Left forelimb (tissue), 1 donor: ENCODE data around the gene GRXCR2.
"Not testable (repeated sequence)": the region's sequence is repeated elsewhere in the genome, so short reads cannot be mapped to it uniquely, and the experiment has no call there.

Experiments
- DNase-seq: peaks from one replicate; pipeline ENCODE4 v3.0.0-alpha.2; 2018; ENCODE audit warnings: low spot score

GRXCR2 gene

GRCh38 chr5:145874765-145875164 is 2.0 kb upstream of the GRXCR2 start:
- DNase-seq: no peak

- no peak for DNase-seq
Measured at GRCh38 chr5:145872486-145872885, 328 bp downstream of the GRXCR2 start.

- no peak for DNase-seq
Measured at GRCh38 chr5:145869753-145870152, 3.1 kb downstream of the GRXCR2 start.

- DNase-seq: no peak
Measured at GRCh38 chr5:145867806-145868205, 5.0 kb downstream of the GRXCR2 start.

GRCh38 chr5:145864432-145864831 is 8.4 kb downstream of the GRXCR2 start:
- DNase-seq: not testable (repeated sequence)

GRCh38 chr5:145863003-145863402 is 9.8 kb downstream of the GRXCR2 start:
- no peak for DNase-seq

GRCh38 chr5:145859897-145860296 is 12.9 kb downstream of the GRXCR2 start:
- DNase-seq: no peak

GRCh38 chr5:145859453-145859852 is 13.4 kb downstream of the GRXCR2 start:
- DNase-seq: no peak

- DNase-seq: no peak
Measured at GRCh38 chr5:145858959-145859358, 13.9 kb downstream of the GRXCR2 start.

- DNase-seq: peak; percentile 72
Measured at GRCh38 chr5:145856285-145856818, 16.5 kb downstream of the GRXCR2 start.

GRCh38 chr5:145855763-145856267 is 17.0 kb downstream of the GRXCR2 start:
- no peak for DNase-seq

GRCh38 chr5:145854651-145855258 is 18.1 kb downstream of the GRXCR2 start:
- no peak for DNase-seq

- no peak for DNase-seq
Measured at GRCh38 chr5:145853781-145854376, 18.9 kb downstream of the GRXCR2 start.

- no peak for DNase-seq
Measured at GRCh38 chr5:145852990-145853389, 19.8 kb downstream of the GRXCR2 start.

- DNase-seq: no peak
Measured at GRCh38 chr5:145848854-145849253, 24.0 kb downstream of the GRXCR2 start.

- no peak for DNase-seq
Measured at GRCh38 chr5:145847499-145848497, 25.0 kb downstream of the GRXCR2 start.

GRCh38 chr5:145846081-145846480 is 26.7 kb downstream of the GRXCR2 start:
- no peak for DNase-seq

- DNase-seq: no peak
Measured at GRCh38 chr5:145841299-145841698, 31.5 kb downstream of the GRXCR2 start.

- no peak for DNase-seq
Measured at GRCh38 chr5:145840458-145841132, 32.2 kb downstream of the GRXCR2 start.

GRCh38 chr5:145838276-145838675 is 34.5 kb downstream of the GRXCR2 start:
- DNase-seq: no peak

GRCh38 chr5:145836241-145836640 is 36.6 kb downstream of the GRXCR2 start:
- not testable (repeated sequence) for DNase-seq

- no peak for DNase-seq
Measured at GRCh38 chr5:145835848-145836239, 37.0 kb downstream of the GRXCR2 start.
